ENCODE data around the gene UBE2QL1.

Gene UBE2QL1

DNA sequence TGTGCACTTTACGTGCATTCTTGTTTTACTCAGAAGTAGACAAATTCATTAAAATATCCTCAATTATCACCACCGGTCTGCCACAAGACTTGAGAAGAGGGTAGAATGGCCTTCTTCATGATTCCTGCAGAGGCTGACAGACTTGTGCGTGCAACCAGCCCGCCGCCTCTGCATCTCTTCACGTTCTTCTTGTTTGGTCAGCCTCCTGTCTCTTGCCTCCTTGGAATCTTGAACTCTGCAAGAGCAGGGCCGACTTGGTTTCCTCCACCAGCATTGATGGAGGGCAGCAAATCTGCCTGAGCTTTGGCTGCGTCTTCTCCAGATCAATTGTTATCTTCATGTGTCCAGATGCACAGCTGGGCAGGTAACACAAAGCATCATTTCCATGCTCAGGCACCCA lies 20.2 kb downstream of the UBE2QL1 start:
- DNase-seq = peak in 1 of 42 donors; percentile 18
- intact Hi-C loops (cut with DNase I) = no loop called here

DNA sequence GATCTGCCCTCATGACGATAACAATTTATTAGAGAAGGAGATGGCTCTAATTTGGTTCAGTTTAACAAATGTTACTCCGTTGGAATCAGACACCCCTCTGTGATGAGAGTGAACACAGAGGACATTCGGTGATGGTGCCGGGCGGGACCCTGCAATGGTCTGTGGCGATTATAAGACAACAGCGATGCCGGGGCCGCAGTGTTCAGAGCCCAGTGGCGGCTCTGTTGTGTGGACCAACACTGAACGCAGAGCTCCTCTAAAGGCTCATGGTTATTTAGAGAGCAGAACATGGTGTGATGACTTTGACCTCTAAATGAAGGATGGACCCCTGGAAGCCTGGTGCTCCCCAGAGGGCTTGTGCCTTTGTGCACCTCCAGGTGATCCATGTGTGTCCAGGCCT lies 21.2 kb downstream of the UBE2QL1 start:
- peak in 2 of 42 donors; percentile 7 to 9 for DNase-seq
- intact Hi-C loops (cut with DNase I) = no loop called here

DNA sequence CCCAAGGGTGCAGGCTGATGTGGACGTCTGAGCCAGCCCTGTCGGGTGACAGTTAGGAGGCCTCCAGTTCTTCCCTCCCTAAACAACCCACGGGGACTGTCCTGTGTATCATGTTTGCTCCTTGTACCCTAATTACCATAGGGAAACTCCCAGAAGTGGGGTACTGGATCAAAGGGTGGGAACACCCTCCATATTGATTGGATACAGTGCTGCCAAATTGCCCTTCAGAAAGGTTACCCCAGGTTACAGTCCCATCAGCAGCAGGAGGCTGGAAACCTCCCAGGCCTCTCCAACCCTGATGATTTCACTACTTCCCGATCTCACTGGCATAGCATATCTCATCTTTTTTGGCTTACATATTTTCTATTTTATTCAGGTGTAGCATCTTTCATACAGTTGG lies 22.0 kb downstream of the UBE2QL1 start:
- intact Hi-C loops (cut with DNase I) = no loop called here
- DNase-seq = peak in 3 of 42 donors; percentile 2 to 8 (median 4)

DNA sequence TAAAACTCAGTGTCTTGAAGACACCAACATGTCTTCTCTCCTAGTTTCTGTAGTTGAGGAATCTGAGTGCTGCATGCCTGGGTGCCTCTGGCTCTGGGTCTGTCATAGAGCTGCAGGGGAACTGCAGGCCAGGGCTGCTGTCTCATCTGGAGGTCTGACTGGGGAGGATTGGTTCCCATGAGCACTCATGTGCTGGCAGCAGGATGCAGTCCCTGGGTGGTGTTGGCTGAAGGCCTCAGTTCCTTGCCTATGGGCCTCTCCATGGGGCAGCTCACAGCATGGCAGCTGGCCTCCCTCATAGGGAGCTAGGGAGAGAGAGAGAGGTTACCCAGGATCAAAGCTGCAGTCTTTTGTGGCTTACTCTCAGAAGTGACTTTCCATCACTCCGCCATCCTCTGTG lies 22.6 kb downstream of the UBE2QL1 start:
- peak in 2 of 42 donors; percentile 5 to 18 for DNase-seq
- intact Hi-C loops (cut with DNase I) = no loop called here

DNA sequence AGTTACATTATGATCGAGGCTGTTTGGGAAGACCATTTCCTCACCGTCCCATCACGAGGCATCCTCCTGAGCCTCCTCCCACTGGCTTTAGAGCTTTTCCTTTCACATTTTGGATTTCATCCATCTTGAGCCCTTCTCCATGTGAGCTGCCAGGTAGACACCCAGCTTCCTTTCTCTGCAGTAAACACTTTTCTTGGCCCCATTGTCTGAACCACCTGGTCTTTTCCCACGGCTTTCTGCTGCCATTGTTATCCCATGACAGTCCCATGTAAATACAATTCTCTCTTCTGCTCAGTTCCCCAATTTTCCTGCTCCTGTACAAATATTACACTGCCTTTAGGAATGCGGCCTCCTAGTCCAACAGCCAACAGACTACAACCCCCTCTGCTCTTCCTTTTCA lies 24.1 kb downstream of the UBE2QL1 start:
- DNase-seq = no peak
- intact Hi-C loops (cut with DNase I) = no loop called here

DNA sequence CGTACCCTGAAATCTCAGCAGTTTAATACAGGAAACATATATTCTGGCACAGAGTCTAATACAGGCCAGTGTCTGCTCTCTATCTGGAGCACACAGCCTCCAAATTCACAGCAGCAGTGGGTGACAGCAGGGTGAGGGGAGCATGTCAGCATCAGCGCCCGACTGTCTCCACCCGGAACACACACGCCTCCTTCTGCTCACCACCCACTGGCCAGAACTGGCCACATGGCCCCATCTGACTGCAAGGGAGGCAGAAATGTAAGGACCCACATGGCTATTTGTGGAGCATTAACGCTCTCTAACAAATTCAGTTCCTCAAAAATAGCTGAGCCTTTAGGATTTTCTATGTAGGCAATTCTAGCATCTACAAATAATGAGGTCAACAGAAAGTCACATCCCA lies 24.6 kb downstream of the UBE2QL1 start:
- intact Hi-C loops (cut with DNase I) = no loop called here
- DNase-seq = no peak

DNA sequence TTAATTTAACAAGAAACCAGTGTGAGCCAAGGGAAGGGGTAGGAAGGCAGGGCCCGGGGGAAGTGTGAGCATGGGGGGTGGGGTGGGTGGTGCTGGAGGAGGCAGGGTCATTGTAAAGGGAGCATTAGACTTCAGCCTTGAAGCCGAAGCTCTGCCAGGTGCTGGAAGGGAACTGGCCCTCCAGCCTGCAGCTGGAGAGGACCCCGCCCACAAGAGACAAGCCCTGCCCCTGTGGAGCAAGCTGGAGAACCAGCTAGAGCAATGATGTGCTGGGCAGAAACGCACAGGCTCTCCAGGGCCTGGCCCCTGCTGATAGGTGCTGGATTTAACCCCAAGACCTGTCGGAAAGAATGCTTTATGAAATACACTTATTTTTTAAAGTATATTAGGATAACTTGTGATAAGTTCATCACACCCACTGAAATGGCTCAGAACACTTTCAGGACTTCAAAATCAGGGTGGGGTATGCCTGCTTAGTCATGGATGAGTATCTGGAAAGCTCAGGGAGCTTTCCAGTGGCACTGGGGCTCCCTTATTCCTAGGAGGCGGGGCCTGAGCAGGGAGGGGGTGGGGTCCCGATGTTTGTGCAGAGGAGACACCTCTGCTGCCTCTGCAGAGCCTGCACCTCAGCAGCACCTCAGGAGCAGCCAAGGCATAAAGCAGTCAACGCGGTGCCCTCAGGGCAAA lies 27.1 kb downstream of the UBE2QL1 start:
- intact Hi-C loops (cut with DNase I) = no loop called here
- peak in 17 of 42 donors; percentile 12 to 45 (median 30) for DNase-seq

DNA sequence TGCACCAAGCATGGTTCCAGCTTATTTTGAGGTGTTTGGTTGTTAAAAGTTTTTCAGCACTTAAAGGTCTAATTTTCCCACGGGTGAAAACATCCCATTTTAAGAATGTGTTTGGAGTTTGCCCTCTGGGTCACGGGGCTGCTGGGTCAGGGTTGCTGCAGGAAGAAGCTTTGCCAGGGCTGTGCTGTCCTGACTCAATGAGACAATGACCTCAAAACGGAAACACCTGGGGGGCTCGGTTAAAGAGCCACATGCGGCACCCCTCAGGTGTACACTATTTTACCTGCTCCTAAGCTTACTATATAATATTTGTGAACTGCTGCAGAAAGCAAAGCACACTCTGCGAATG lies 27.6 kb downstream of the UBE2QL1 start:
- no peak for DNase-seq
- intact Hi-C loops (cut with DNase I) = no loop called here

DNA sequence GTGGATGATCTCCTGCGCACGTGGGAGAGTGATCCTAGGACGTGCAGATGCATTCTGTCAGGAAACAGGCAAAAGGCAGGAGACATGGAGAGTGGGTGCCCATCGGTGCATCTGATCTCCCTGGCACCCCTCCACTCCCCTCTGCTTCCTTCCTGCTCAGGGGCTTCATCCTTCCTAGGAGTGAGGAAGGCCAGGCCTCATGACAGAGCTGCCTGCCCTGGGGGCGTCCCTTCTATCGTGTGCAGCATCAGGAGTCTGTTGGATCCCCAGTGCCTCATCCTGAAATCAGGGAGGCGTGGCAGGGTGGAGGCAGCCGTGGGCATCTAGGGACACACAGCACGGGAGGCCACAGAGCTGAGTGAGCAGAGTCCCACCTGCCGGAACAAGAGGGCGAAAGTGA lies 30.1 kb downstream of the UBE2QL1 start:
- intact Hi-C loops (cut with DNase I) = no loop called here
- DNase-seq = no peak

DNA sequence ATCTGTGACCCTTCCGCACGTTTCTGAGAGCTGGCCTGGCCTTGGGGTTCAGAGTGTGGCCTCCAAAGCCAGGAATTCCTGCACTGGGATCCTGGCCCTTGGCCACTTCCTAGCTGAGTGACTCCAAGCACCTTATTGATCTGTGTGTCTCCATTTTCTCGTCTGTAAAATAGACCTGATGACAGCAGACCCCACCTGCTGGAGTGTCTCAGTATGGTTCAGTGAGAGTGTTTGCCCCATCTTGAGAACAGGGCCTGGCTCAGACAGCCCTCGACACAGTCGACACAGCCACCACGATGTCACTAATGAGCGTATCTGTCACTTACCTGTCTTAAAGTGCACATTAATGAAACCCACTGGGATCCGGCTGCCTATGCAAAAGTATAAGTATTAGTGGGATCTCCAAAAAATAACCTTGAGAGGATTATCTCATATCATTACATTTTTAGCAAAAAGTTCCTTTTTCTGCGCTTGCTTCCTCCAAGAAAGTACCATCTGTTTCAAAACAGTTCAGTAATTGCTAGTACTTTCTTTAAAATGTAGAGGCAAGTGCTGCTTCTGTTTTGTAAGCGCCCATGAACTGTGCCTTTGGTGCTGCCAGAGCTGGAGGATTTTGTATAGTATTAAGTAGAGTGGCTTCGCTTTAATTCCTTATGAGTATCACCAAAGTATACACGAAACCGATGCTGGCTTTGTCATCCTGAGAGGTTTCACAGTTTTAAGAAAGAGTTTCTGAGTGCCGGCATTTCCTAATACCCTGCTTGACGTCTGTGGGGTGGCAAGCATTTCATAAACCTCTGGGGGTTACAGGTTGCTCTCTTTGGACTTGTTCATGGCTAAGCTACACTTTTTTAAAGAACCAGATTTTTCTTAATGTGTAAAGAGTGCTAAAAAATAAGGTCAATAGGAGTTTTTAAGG lies 31.7 kb downstream of the UBE2QL1 start:
- DNase-seq = no peak
- intact Hi-C loops (cut with DNase I) = no loop called here

DNA sequence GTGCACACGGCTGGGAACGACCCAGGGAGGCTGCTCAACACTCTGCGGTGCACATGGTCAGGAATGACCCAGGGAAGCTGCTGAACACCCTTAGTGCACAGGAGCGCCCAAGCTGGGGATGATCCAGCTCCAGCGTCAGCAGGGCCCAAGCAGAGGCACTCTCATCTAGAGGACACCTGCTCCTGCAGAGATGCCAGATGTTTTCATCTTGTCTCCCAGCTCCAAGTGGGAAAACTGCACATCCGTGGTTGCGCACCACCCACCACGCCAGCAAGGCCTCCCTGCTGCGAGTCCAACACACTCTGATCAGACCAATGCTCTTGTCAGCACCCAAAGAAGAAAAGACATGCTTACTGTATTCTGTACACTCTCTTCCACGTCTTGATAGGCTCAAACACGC lies 34.1 kb downstream of the UBE2QL1 start:
- intact Hi-C loops (cut with DNase I) = no loop called here
- no peak for DNase-seq

DNA sequence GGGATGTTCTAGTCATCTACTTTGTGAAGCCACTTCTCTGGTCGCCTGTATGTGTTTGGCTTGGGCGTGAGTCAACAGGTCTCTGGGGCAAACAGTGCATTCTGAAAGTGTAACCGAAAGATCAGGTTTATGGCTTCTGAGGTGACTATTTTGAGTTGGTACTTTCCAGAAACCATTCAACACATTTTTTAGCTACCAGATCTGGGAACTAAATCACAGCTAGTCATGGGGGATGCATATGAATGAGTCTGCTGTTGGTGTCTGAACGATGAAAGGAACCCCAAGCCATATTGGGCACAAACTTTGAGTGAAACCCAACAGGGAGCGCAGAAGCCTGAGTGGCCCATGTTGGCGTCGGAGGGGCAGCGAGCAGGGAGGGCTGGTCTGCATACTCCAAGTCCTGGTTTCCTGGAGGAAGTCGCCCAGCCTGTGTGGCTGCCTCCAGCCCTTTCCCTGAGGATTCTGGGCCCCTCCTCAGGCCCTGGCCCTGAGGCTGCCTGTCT lies 35.3 kb downstream of the UBE2QL1 start:
- no peak for DNase-seq
- intact Hi-C loops (cut with DNase I) = no loop called here

DNA sequence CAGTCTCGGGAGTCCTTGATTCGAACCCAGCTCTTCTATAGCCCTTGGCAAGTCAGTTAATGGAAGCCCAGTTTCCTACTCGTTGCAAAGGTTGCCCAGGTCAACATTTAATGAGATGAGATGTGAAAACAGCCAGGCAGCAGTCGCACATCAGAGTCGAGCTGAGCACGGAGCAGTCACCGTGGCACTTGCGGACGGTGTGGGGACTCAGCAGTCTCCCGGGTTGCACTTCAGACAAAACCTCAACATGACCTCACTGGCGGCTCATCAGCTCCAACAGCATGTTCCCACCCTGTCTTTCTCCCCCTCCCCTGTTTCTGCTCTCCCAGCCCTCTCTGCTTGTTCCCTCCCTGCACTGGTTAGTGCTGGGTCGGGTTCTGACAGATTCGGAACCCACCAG lies 35.8 kb downstream of the UBE2QL1 start:
- intact Hi-C loops (cut with DNase I) = no loop called here

DNA sequence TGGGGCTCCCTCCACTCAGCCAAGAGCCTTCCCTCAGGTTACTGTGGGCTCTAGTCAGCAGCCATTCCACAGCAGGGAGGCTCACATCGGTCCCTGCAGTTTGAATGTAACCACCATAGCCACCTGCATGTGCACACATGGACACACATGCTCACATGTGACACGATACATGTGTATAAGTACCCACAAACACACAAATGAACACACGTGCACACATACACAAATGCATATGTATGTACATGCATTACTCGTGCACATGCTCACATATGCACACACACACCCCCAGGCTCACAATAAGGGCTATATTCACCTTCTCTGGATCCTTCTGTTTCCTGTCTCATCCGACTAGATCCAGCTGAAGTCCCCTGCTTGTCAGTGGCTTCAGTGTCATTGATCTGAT lies 36.2 kb downstream of the UBE2QL1 start:
- DNase-seq = no peak
- intact Hi-C loops (cut with DNase I) = no loop called here

More for the DNA sequence above, 35.8 kb downstream of the UBE2QL1 start:
- no peak for DNase-seq

DNA sequence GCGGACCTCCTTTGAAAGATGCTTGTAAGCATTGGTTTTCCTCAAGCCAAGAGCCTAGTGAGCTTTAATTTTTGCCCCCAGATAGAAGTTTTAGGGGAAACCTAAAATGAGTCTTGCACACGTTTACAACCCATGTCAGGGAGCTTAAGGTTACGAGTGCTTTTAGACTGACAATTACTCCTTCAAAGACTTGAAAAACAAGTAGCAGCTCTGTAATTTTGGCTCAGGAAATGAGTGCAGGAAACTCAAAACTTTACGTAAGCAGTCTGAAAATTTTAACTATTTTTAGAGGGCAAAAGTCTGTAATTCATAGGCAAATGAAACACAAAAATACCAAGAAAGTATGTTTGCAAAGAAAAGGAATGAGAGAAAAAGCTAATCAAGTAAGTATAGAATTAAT lies 36.8 kb downstream of the UBE2QL1 start:
- no peak for DNase-seq
- intact Hi-C loops (cut with DNase I) = no loop called here

DNA sequence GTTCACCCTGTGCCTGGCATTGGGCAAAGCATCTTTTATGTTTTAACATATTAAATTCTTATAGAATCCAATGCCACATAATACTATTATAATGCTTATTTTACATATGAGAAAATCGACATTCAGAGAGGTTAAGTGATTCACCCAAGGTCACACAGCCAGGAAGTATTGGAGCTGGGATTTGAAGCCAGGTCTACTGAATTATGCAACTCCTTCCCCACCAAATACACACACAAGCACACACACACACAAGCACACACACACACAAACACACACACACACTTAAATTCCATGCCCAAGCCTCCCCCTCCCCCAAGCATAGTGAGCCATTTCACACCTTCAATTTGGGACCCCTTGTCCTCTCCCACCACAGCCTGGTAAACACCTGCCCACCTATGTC lies 37.4 kb downstream of the UBE2QL1 start:
- DNase-seq = no peak
- intact Hi-C loops (cut with DNase I) = no loop called here

DNA sequence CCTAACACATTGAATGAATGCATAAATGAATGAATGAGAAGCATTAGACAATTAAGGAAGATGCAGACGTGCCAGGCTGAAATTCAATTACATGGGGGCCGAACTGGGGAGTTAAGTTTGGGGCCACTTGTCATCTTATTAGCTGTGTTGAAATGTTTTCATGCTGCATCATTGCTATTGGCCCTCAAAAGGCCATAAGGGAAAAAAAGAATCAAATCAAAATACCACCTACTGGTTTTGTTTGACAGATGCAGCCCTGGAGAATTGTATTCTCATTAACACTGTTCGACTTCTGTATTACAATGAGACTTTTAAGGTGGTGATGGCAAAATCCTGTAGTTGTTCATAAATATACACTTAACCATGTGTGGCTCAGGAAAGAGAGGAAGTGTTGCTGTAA lies 38.4 kb downstream of the UBE2QL1 start:
- no peak for DNase-seq
- intact Hi-C loops (cut with DNase I) = no loop called here

DNA sequence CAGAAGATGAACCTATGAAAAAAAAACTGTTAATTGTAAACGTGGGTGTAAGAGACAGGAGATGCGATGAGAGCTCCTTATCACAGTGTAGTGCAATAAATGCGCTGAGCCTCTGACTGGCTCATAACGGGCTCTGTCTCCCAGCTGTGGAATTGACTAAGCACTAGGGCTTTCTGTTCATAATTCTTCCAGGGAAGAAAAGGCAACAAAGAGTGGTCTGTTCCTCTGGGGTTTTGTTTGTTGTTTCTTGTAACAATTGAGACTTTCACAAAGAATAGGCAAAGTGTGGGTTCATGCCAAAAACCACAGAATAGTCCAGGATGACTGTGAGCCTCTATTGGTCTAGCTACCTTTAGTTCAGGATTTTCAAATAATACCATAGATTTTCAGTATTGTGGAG lies 39.4 kb downstream of the UBE2QL1 start:
- DNase-seq = peak in 38 of 42 donors; percentile 21 to 87 (median 62)
- intact Hi-C loops (cut with DNase I) = no loop called here

DNA sequence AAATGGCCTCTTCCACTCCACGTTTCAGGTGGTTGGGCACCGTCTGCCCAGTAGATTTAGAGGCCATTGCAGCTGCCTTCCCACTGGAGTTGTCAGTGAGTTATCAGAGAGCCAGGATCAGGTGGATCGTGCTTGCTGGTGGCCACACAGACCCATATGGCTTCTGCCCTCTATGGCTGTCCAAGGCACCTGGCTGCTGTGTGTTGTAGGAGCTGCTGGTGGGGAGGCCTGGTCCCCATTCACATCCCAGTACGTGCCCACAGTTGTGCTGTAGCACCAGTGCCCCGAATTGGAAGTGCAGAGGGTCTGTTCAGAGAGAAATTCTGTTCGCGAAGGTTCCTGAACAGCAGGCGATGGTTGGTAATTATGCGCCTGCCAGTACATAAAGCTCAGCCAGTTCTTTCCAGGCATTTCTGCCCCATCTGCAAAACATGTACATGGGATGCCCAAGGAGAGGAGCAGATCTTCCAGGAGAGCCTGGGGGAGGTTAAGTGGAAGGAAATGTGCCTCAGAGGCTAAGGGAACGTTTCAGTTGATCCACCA lies 41.1 kb downstream of the UBE2QL1 start:
- no peak for DNase-seq

DNA sequence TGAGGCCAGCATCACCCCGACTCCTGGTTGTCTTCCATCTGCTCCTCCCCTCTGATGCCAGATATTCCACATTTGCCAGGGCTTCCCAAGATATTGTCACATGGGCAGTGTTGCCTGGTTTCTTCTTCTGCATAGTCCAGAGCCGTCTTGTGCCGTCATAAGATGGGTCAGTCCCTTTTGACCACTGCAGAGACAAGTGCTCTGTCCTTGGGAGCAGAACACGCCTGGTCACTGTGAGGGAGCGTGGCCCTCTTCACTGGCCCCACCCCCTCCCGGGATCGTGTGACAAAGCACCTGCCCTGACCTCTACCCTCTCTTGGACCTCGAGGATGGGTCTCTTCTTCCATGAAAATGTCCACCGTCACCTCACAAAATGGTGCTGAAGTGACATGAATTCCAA lies 41.6 kb downstream of the UBE2QL1 start:
- DNase-seq = no peak
- intact Hi-C loops (cut with DNase I) = no loop called here

More for the DNA sequence above, 41.1 kb downstream of the UBE2QL1 start:
- intact Hi-C loops (cut with DNase I) = no loop called here
